ENCODE results near the gene SPEF2.

DNA sequence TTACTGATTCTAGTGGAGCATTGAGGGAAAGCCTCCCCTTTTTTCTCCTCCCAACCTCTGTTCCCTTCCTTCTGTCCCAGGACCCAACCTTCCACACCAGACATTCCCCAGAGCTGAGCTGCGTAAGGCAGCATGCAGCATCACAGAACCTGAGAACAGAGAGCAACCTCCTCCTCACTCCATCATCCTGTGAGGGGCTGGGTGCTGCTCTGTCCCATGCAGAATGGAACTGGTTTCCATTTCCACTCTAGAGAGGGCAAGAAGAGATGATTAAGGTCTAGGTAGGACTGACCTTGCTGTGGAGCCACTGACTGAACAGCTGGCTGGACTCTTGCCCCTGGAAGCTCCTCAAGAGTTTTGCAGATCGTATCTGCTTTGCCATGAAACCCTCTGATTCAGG lies 208.9 kb downstream of the SPEF2 start:
- TF ChIP-seq, protein P1, sequence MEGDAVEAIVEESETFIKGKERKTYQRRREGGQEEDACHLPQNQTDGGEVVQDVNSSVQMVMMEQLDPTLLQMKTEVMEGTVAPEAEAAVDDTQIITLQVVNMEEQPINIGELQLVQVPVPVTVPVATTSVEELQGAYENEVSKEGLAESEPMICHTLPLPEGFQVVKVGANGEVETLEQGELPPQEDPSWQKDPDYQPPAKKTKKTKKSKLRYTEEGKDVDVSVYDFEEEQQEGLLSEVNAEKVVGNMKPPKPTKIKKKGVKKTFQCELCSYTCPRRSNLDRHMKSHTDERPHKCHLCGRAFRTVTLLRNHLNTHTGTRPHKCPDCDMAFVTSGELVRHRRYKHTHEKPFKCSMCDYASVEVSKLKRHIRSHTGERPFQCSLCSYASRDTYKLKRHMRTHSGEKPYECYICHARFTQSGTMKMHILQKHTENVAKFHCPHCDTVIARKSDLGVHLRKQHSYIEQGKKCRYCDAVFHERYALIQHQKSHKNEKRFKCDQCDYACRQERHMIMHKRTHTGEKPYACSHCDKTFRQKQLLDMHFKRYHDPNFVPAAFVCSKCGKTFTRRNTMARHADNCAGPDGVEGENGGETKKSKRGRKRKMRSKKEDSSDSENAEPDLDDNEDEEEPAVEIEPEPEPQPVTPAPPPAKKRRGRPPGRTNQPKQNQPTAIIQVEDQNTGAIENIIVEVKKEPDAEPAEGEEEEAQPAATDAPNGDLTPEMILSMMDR (IDR thresholded peaks at IDR 0.05; ENCODE audit: low read depth, low read length, poor library complexity, severe bottlenecking), result no peak
- TF ChIP-seq EZH2phosphoT487 (IDR thresholded peaks at IDR 0.05; ENCODE audit: borderline replicate concordance, low read length), result no peak

All from DOHH2 (cell line).